ENCODE results near the gene TRPM7.

- TF ChIP-seq, protein P1, sequence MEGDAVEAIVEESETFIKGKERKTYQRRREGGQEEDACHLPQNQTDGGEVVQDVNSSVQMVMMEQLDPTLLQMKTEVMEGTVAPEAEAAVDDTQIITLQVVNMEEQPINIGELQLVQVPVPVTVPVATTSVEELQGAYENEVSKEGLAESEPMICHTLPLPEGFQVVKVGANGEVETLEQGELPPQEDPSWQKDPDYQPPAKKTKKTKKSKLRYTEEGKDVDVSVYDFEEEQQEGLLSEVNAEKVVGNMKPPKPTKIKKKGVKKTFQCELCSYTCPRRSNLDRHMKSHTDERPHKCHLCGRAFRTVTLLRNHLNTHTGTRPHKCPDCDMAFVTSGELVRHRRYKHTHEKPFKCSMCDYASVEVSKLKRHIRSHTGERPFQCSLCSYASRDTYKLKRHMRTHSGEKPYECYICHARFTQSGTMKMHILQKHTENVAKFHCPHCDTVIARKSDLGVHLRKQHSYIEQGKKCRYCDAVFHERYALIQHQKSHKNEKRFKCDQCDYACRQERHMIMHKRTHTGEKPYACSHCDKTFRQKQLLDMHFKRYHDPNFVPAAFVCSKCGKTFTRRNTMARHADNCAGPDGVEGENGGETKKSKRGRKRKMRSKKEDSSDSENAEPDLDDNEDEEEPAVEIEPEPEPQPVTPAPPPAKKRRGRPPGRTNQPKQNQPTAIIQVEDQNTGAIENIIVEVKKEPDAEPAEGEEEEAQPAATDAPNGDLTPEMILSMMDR (IDR thresholded peaks at IDR 0.05; ENCODE audit: low read length): no peak
- TF ChIP-seq EZH2 (optimal IDR thresholded peaks at IDR 0.05; ENCODE audit: low read depth, low read length): no peak
- no peak for TF ChIP-seq EZH2phosphoT487 (IDR thresholded peaks at IDR 0.05; ENCODE audit: low read length)
These were observed 31.0 kb downstream of the TRPM7 start for GRCh38 chr15:50655555-50655954.

Data from MM.1S (cell line).